ENCODE measurements around the gene FAM83G. TPM values are rescaled to one million over a fixed set of nuclear protein-coding genes. Genes with fewer than 3 reads are reported as not detected.
"Not testable (repeated sequence)": the region's sequence is repeated elsewhere in the genome, so short reads cannot be mapped to it uniquely, and the experiment has no call there.

The FAM83G gene
- total RNA-seq, 1 donor from 2014 or later = 28.4 TPM

GRCh38 chr17:18959845-18960240, 44.7 kb downstream of the FAM83G start:
- no peak for FAIRE-seq
- no peak for DNase-seq (ENCODE audit: low read depth)
- Histone ChIP-seq H3K36me3 (ENCODE audit: control insufficient read depth, insufficient read depth, low read length) (no peaks in the 10 kb centered on the region), H3K4me3 (ENCODE audit: low read depth, low read length) (no peak overlapping the region), H3K27me3 (ENCODE audit: control insufficient read depth, insufficient read depth, low read length) (no peaks in the 10 kb centered on the region)
- no peak for TF ChIP-seq CTCF (IDR thresholded peaks at IDR 0.05; ENCODE audit: insufficient read depth, low read length, severe bottlenecking)

- Histone ChIP-seq H3K27me3 (ENCODE audit: control insufficient read depth, insufficient read depth, low read length) (no peaks in the 10 kb centered on the region), H3K36me3 (ENCODE audit: control insufficient read depth, insufficient read depth, low read length) (no peaks in the 10 kb centered on the region), H3K4me3 (ENCODE audit: low read depth, low read length) (no peak overlapping the region)
- DNase-seq (ENCODE audit: low read depth) = no peak
- no peak for FAIRE-seq
- TF ChIP-seq CTCF (IDR thresholded peaks at IDR 0.05; ENCODE audit: insufficient read depth, low read length, severe bottlenecking) = no peak
Observed at GRCh38 chr17:18959071-18959844, 45.3 kb downstream of the FAM83G start.

GRCh38 chr17:18958611-18959010, 46.0 kb downstream of the FAM83G start:
- TF ChIP-seq CTCF (IDR thresholded peaks at IDR 0.05; ENCODE audit: insufficient read depth, low read length, severe bottlenecking) = no peak
- FAIRE-seq (no peak), DNase-seq (ENCODE audit: low read depth) (no peak)
- Histone ChIP-seq H3K4me3 (ENCODE audit: low read depth, low read length) (no peak overlapping the region), H3K36me3 (ENCODE audit: control insufficient read depth, insufficient read depth, low read length) (no peaks in the 10 kb centered on the region), H3K27me3 (ENCODE audit: control insufficient read depth, insufficient read depth, low read length) (no peaks in the 10 kb centered on the region)

GRCh38 chr17:18957831-18958230, 46.7 kb downstream of the FAM83G start:
- DNase-seq (ENCODE audit: low read depth) (no peak), FAIRE-seq (no peak)
- no peaks in the 10 kb centered on the region for H3K36me3 ChIP-seq (ENCODE audit: control insufficient read depth, insufficient read depth, low read length)
- TF ChIP-seq CTCF (IDR thresholded peaks at IDR 0.05; ENCODE audit: insufficient read depth, low read length, severe bottlenecking) = no peak
- H3K4me3 ChIP-seq (ENCODE audit: low read depth, low read length) = no peak overlapping the region
- no peaks in the 10 kb centered on the region for H3K27me3 ChIP-seq (ENCODE audit: control insufficient read depth, insufficient read depth, low read length)

- Histone ChIP-seq H3K36me3 (ENCODE audit: control insufficient read depth, insufficient read depth, low read length) (no peaks in the 10 kb centered on the region), H3K27me3 (ENCODE audit: control insufficient read depth, insufficient read depth, low read length) (no peaks in the 10 kb centered on the region), H3K4me3 (ENCODE audit: low read depth, low read length) (no peak overlapping the region)
- no peak for TF ChIP-seq CTCF (IDR thresholded peaks at IDR 0.05; ENCODE audit: insufficient read depth, low read length, severe bottlenecking)
- no peak for DNase-seq (ENCODE audit: low read depth)
- FAIRE-seq = no peak
Observed at GRCh38 chr17:18956581-18956980, 48.0 kb downstream of the FAM83G start.

GRCh38 chr17:18956021-18956420, 48.5 kb downstream of the FAM83G start:
- not testable (repeated sequence) for H3K4me3 ChIP-seq (ENCODE audit: low read depth, low read length); FAIRE-seq; DNase-seq (ENCODE audit: low read depth); H3K27me3 ChIP-seq (ENCODE audit: control insufficient read depth, insufficient read depth, low read length); H3K36me3 ChIP-seq (ENCODE audit: control insufficient read depth, insufficient read depth, low read length)

Data from bronchial epithelial cell (primary cell).